Sigmoid colon (tissue), 4 donors: ENCODE results near the gene KLHL29.

Experiments used
- EP300 ChIP-seq, 4 donors: sonication (generic); formaldehyde crosslinking; IDR thresholded peaks; one replicate each; pipeline ENCODE4 v1.6.1; 2017; ENCODE audit warnings: antibody characterized with exemption in 4 of 4
- TF ChIP-seq, protein P1 (sequence below), 4 experiments: fragments of 450-650 bp in 3 of 4; fragments of 200-600 bp in 1 of 4; IDR thresholded peaks; one replicate each; pipeline ENCODE4 v1.5.1; 2016 to 2019; ENCODE audit warnings: antibody characterized with exemption in 4 of 4, mild to moderate bottlenecking in 3 of 4, moderate library complexity in 2 of 4

DNA sequence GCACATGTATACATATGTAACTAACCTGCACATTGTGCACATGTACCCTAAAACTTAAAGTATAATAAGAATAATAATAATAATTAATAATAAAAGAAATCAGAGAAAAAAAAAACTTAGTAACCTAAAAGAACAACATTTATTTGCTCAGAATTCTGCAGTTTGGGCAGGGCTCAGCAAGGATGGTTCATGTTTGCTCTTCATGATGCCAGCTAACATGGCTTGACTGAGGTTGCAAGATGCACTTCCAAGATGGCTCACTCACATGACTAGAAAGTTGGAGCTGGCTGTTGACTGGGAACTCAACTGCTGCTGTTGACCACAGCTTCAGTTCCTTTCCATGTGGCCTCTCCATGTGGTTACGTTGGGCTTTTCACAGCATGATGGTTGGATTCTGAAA lies 56.4 kb downstream of the KLHL29 start:
- TF ChIP-seq, protein P1, sequence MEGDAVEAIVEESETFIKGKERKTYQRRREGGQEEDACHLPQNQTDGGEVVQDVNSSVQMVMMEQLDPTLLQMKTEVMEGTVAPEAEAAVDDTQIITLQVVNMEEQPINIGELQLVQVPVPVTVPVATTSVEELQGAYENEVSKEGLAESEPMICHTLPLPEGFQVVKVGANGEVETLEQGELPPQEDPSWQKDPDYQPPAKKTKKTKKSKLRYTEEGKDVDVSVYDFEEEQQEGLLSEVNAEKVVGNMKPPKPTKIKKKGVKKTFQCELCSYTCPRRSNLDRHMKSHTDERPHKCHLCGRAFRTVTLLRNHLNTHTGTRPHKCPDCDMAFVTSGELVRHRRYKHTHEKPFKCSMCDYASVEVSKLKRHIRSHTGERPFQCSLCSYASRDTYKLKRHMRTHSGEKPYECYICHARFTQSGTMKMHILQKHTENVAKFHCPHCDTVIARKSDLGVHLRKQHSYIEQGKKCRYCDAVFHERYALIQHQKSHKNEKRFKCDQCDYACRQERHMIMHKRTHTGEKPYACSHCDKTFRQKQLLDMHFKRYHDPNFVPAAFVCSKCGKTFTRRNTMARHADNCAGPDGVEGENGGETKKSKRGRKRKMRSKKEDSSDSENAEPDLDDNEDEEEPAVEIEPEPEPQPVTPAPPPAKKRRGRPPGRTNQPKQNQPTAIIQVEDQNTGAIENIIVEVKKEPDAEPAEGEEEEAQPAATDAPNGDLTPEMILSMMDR (IDR thresholded peaks at IDR 0.05), result no peak
- no peak for TF ChIP-seq EP300 (IDR thresholded peaks at IDR 0.05)
